Ascending aorta (tissue), 2 donors: ENCODE measurements around the gene SAA4. TPM values are rescaled to one million over a fixed set of nuclear protein-coding genes. Genes with fewer than 3 reads are reported as not detected.

Experiments used
- DNase-seq, 2 donors: peaks; one replicate each; pipeline ENCODE4 v3.0.0-alpha.2; 2019; ENCODE audit warnings: low spot score in 2 of 2
- H3K27ac ChIP-seq, 2 donors: fragments of 200-600 bp; sonication (generic); one replicate each; pipeline ENCODE4 v1.5.1; 2016 to 2017; ENCODE audit warnings: mild to moderate bottlenecking in 1 of 2
- H3K27me3 ChIP-seq: fragments of 200-600 bp; sonication (generic); one replicate; pipeline ENCODE4 v1.5.1; 2017
- H3K36me3 ChIP-seq, 2 donors: fragments of 200-600 bp; sonication (generic); one replicate each; pipeline ENCODE4 v1.5.1; 2016
- H3K4me1 ChIP-seq, 2 donors: fragments of 200-600 bp; sonication (generic); one replicate each; pipeline ENCODE4 v1.5.1; 2016 to 2017; ENCODE audit warnings: mild to moderate bottlenecking in 1 of 2
- H3K4me3 ChIP-seq, 2 donors: fragments of 200-600 bp; sonication (generic); one replicate each; pipeline ENCODE4 v1.5.1; 2016 to 2017; ENCODE audit warnings: mild to moderate bottlenecking in 1 of 2
- H3K9me3 ChIP-seq, 2 donors: fragments of 200-600 bp; sonication (generic); one replicate each; pipeline ENCODE4 v1.5.1; 2016
- CTCF ChIP-seq, 3 experiments: fragments of 200-600 bp in 2 of 3; fragments of 450-650 bp in 1 of 3; sonication (generic) in 2 of 3; IDR thresholded peaks; one replicate each; pipeline ENCODE4 v1.5.1; 2016 to 2019; ENCODE audit warnings: antibody characterized with exemption in 3 of 3, mild to moderate bottlenecking in 1 of 3, moderate library complexity in 1 of 3
- intact Hi-C: fragments of 100-400 bp; cut with DNase I; formaldehyde crosslinking; loops from one replicate; pipeline ENCODE4 v1.15.1; 2023
- total RNA-seq: library from RNA; depleted of rRNA; stranded (reverse); fragments of >200 nt; gene quantifications from one replicate; pipeline ENCODE4 v1.1.0, GENCODE V29; 2016

SAA4 gene
- not detected for total RNA-seq

- DNase-seq, result no peak
- Histone ChIP-seq H3K4me3 (no peak within 1 kb of the TSS), H3K27ac (no peak within 1 kb of the TSS), H3K4me1 (no peaks in the 10 kb centered on the region), H3K27me3 (no peaks in the 10 kb centered on the region), H3K9me3 (no peaks in the 10 kb centered on the region), H3K36me3 (no peaks in the 10 kb centered on the region)
- intact Hi-C loops, result no loop called here
- no peak for TF ChIP-seq CTCF (IDR thresholded peaks at IDR 0.05)
Measured at GRCh38 chr11:18236664-18237356, at the start of gene SAA4. Gene SAA4, minus strand, starts transcription at chr11:18236802. Its CDS starts 876 bp downstream, at chr11:18235926.

- Histone ChIP-seq H3K9me3 (no peaks in the 10 kb centered on the region), H3K27me3 (no peaks in the 10 kb centered on the region), H3K36me3 (peaks cover 68 to 89% of the 10 kb centered on the region in 2 donors), H3K4me1 (no peaks in the 10 kb centered on the region), H3K27ac (no peak overlapping the region), H3K4me3 (no peak overlapping the region)
- intact Hi-C loops, result no loop called here
- no peak for DNase-seq
- TF ChIP-seq CTCF (IDR thresholded peaks at IDR 0.05), result no peak
Measured at GRCh38 chr11:18285841-18286240, 49.2 kb upstream of the SAA4 start.

GRCh38 chr11:18282626-18283025 lies 46.0 kb upstream of the SAA4 start:
- peaks cover 47 to 93% of the 10 kb centered on the region in 2 donors for H3K36me3 ChIP-seq
- H3K9me3 ChIP-seq, result no peaks in the 10 kb centered on the region
- DNase-seq, result no peak
- H3K27ac ChIP-seq, result no peak overlapping the region
- no peaks in the 10 kb centered on the region for H3K27me3 ChIP-seq
- H3K4me1 ChIP-seq, result no peaks in the 10 kb centered on the region
- H3K4me3 ChIP-seq, result no peak overlapping the region
- intact Hi-C loops, result no loop called here
- TF ChIP-seq CTCF (IDR thresholded peaks at IDR 0.05), result no peak

- no peak for TF ChIP-seq CTCF (IDR thresholded peaks at IDR 0.05)
- Histone ChIP-seq H3K9me3 (no peaks in the 10 kb centered on the region), H3K4me1 (no peaks in the 10 kb centered on the region), H3K4me3 (no peak overlapping the region), H3K27me3 (no peaks in the 10 kb centered on the region), H3K36me3 (peaks cover 39 to 90% of the 10 kb centered on the region in 2 donors), H3K27ac (no peak overlapping the region)
- intact Hi-C loops, result no loop called here
- no peak for DNase-seq
Measured at GRCh38 chr11:18280438-18281045, 43.9 kb upstream of the SAA4 start.

GRCh38 chr11:18277565-18278271 lies 41.1 kb upstream of the SAA4 start:
- no peak overlapping the region for H3K4me3 ChIP-seq
- intact Hi-C loops, result no loop called here
- H3K9me3 ChIP-seq, result no peaks in the 10 kb centered on the region
- no peaks in the 10 kb centered on the region for H3K4me1 ChIP-seq
- peak in 1 of 2 donors; percentile 16 for DNase-seq
- TF ChIP-seq CTCF (IDR thresholded peaks at IDR 0.05), result no peak
- H3K36me3 ChIP-seq, result peaks cover 27 to 69% of the 10 kb centered on the region in 2 donors
- H3K27me3 ChIP-seq, result no peaks in the 10 kb centered on the region
- no peak overlapping the region for H3K27ac ChIP-seq
